Femur (tissue), 1 donor: ENCODE data around the gene DPH1.
"Not testable (repeated sequence)": the region's sequence is repeated elsewhere in the genome, so short reads cannot be mapped to it uniquely, and the experiment has no call there.

Experiments used
- DNase-seq: peaks from one replicate; pipeline ENCODE4 v3.0.0-alpha.2; 2017

DPH1 gene

DNA sequence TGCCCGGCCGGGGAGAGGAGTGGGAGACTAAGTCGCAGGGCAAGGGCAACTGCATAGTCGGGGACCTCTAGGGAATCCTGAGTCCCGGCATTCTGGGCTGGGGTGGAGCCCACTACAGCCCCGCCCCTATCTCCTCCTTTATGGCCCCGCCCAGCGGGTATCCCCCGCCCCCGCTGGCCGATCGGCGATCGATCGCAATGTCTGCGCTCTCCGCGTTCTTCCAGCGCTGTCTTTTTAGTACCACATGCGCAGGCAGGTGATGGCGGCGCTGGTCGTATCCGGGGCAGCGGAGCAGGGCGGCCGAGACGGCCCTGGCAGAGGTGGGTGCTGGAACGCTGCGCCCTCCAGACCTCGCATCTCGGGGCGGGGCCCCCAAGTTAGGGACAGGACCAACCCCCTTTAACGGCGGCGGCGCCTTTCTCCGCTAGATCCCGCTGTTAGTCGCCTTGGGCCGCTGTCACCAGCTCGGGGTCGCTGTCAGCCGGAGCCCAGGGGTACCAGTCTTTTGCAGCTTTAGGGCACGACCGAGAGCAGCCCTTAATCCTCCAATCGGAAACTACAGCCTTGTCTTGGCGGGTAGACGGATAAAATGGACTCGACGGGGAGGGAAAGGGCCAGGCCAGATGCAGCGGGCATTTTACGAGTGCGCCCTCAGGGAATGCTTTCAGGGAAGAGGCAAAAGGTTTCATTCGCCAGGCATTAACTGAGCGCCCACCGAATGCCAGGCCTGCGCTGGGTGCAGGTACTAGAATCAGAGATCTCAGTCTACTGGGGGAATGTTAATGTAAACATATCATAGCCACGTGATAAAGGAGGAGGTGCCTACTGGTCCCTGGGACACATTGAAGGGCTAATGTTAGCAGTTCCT is at the start of gene DPH1:
TSS of gene DPH1 (plus strand) at position 243 of the 868 bp plus-strand sequence. CDS start at position 260, 17 bp downstream.
- peak; percentile 93 for DNase-seq

DNA sequence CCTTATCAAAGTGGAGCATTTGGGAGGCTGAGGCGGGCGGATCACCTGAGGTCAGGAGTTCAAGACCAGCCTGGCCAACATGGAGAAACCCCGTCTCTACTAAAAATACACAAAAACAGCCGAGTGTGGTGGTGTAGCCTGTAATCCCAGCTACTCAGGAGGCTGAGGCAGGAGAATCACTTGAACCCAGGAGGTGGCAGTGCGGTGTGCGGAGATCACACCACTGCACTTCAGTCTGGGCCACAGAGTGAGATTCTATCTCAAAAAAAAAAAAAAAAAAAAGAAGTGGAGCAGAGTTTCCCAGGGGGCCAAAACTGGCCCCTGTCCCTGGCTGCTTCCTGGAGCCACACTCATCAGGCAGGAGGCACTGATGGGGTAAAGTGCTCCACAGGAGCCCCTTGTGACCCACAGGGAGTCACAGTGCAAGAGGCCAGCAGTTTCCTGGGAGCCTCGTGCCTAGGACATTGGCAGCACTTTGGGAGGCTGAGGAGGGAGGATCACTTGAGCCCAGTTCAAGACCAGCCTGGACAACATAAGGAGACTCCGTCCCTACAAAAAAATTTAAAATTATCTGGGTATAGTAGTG is 49.2 kb upstream of the DPH1 start:
- no peak for DNase-seq

- DNase-seq, result not testable (repeated sequence)
These were observed 47.1 kb upstream of the DPH1 start for GRCh38 chr17:1982793-1983366.

DNA sequence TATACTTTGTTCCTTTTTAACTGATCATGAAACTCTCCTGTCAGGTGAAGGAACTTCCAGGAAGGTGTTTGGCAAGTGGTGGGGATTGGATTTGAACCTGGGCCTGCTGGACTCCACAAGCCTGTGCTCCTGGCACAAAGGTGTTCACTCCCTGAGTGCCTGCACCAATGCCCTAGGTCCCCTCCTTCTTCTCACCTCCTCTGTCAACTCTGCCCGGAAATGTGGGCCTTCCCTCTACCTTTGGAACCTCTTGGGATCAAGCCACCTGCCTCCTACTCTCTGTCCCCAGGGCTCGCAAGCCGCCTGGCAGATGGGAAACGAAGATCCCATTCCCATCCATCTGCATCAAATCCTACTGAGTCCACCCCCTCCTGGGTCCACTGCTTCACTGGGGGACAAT is 44.9 kb upstream of the DPH1 start:
- no peak for DNase-seq

DNA sequence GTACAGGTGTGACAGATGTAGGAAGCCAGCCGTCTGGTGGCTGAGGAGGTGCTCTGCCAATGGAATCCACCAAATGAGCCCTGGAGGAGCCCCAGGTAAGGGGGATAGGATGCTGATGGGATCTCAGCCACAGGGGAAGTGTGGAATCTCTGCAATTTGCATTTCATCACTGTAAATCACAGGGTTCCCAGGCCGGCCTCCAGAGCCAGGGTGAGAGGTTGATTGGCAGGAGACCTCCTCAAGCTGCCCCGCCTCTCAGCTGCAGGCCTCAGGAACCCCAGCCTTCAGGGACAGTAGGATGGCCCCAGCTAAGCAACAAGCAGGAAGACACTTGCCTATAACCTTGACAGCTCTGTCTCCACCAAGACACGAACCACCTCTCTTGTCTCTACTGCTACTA is 44.3 kb upstream of the DPH1 start:
- DNase-seq, result no peak

DNA sequence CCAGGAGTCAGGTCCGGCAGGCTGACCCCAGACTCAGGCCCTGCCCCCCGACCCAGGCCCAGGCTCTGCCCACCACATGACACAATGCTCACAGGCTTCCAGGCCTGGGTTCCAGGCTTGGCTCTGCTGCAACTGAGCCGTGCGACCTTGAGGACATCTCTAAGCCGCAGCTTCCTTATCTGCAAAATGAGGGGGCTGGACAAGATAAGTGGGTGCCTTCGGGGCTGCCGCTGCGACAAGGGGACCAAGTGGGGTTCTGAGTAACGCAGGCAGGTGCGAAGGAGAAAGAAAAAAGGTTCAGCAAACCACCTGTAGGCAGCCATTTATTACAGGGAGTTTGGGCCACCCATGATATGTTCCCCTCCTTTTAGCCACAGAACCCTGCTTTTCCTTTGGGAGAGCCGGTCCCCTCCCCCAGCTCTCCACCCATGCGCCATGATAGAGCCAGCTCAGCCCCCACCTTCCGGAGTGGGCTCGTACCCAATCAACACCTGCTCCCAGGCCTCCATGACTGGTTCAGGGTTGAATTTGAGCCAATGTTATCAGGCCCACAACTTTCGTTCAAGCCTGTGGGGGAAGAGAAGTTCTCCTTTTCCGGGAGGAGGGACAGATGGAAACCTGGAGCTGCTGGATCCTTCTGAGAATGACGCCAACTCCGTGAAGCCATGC is 43.0 kb upstream of the DPH1 start:
- DNase-seq, result no peak

DNA sequence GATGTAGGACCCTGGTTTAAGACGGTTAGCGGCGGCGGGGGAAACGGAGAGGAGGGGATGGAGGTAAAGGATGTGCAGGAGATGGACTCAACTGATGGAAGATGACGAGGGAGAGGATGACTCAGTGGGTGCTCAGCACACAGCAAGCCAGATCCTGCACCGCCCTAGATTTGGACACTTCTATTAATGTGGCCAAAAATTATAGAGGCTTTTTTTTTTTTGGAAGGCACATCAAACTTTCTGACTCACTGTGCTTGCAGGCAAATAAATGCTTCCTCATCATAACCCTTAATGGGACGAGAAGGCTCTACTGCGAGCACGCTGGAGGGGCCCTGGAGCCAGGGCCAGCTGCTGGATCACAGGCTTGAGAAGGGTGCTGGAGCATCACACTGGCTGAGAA is 40.8 kb upstream of the DPH1 start:
- DNase-seq, result no peak

- no peak for DNase-seq
These were observed 37.4 kb upstream of the DPH1 start for GRCh38 chr17:1992541-1992940.

- no peak for DNase-seq
These were observed 35.2 kb upstream of the DPH1 start for GRCh38 chr17:1994707-1995106.

DNA sequence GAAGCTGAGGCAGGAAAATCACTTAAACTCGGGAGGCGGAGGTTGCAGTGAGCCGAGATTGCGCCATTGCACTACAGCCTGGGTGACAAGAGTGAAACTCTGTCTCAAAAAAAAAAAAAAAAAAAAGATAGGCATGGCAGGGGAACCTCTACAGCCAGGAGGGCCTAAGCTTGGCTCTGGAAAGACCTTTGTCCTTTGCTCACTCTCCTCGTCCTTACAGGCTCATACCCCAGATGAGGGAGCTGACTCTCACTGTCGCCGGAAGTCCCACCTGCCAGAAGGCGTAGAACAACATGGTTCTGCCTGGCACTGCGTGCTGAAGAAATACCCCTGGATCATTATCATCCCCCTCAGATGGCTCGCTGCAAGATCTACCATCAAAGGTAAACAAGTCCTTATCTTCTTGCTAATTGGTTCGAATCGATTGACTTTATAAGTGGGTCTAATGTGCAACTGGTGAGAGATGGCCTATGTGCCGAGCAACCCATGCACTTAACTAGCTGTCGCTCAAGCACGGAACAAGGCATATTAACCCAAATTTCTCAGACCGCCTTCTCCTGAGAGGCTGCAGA is 34.5 kb upstream of the DPH1 start:
- DNase-seq, result no peak

DNA sequence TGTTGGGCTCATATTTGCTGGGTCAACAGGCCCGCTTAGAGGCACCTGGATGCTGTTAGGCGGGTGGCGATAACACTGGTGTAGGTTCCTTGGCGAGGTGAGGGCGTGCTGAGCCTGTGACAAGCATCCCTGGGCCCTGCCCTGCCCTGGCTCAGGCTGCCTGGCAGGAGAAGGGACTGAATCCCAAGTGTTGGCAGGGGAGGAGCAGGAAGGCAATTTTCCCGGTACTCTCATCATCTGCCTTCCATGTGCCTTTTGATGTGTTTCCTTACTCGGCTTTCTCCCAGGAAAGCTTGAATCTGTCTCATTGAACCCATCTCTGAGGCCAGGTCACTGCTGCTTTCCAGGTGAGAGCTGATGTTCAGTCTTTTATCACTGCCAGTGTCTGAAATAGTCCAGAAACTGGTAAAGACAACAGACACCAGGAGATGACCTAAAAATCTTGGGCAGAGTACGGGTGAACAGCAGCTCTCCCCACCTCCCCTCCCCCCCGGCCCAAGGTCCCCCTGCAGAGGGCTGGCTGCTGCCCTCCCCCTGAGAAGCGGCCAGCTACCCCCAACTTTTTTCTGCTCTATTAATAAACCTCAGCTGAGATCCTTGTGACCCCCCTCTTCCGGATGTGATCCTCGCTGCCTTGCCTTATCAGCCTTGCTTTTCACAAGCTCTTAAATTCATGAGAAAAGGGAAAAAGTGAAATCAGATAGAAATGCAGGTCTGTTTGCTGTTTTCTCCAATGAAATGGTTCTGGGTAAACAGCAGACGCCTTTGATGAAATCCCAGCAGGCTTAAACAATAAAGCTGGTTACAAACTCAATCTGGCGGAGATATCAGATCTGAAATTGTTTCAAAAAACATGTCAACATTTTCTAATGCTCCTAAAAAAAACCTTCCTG is 33.8 kb upstream of the DPH1 start:
- DNase-seq, result no peak

DNA sequence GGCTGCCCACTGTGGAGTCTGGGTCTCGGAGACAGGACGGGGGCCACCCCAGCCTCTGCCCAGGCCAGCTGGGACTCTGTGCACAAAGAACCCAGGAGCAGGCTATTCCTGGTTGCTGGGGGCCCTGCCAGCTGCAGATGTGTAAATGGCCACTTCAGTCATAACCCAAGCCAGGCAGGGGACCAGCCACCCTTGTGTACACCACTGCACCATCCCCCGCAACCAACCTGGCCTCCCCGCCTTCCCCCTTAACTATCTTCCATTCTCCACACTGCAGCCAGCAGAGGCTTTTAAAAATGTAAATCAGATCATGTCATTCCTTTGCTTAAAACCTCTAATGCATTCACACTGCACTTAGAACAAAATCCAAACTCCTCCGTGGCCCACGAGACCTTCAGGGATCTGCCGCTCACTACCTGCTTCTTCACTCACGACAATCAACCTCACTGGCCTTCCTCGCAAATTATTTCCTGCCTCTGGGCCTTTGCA is 33.1 kb upstream of the DPH1 start:
- no peak for DNase-seq

GRCh38 chr17:1997289-1997926 is 32.5 kb upstream of the DPH1 start:
- no peak for DNase-seq

GRCh38 chr17:1997927-1998742 is 31.8 kb upstream of the DPH1 start:
- DNase-seq, result no peak

GRCh38 chr17:1999557-2000251 is 30.2 kb upstream of the DPH1 start:
- DNase-seq, result peak; percentile 69

- no peak for DNase-seq
These were observed 27.1 kb upstream of the DPH1 start for GRCh38 chr17:2002767-2003329.

DNA sequence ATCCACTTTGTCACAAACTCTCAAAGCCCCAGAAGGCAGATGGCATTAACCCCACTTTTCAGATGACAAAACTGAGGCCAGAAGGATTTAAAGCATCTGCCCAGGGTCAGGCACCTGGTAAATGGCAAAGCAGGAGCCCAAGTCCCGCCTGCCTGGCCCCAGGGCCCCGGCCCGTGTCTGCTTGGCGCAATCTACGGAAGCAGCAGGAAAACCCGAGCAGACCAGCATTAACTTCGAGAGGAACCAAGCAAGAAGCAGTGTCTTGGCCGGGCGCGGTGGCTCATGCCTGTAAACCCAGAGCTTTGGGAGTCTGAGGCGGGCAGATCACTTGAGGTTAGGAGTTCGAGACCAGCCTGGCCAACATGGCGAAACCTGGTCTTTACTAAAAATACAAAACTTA is 26.4 kb upstream of the DPH1 start:
- DNase-seq, result no peak

DNA sequence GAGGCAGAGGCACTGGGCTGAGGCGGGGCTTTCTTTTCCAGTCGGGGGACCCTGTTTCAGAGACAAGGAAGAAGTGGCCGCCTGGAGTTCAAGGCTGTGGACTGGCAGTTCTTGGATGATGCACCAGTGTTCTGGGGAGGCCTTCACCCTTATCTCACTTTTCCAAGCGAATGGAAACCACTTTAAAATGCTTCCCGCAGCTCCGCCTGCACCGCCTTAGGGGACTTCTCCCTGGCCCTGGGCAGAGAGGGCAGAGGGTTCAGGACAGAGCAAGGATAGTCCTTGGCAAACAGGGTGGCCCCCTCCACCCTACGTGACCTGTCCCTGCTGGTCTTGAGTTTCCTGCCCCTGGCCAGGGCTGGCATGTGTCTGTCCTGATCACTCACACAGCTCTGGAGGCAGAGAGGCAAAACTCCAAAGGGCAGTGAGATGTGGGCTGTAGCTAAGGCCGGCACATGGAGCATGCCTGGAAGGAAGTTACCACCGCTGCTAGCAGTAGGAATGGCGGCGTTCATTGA is 25.5 kb upstream of the DPH1 start:
- no peak for DNase-seq
